GM12878 (cell line): ENCODE measurements around the gene SLC5A2. TPM values are rescaled to one million over a fixed set of nuclear protein-coding genes. Genes with fewer than 3 reads are reported as not detected.
A peak's percentile ranks its signal among the peaks of the same experiment; 100 is the strongest.

Source experiments
- CREB1 ChIP-seq: IDR thresholded peaks from 2 replicates; pipeline ENCODE4 v1.6.1; 2012; ENCODE audit warnings: low read depth, mild to moderate bottlenecking, inconsistent platforms
- CUX1 ChIP-seq: IDR thresholded peaks from 2 replicates; pipeline ENCODE4 v1.6.1; 2012; ENCODE audit warnings: improper control_type of control experiment, low read depth, low read length; ENCODE audit not compliant: insufficient replicate concordance
- FOXM1 ChIP-seq: IDR thresholded peaks from 2 replicates; pipeline ENCODE4 v1.6.1; 2012; ENCODE audit warnings: low read depth, mild to moderate bottlenecking, inconsistent platforms, low read length, moderate library complexity
- HSF1 ChIP-seq: fragments of 150-350 bp; IDR thresholded peaks from 2 replicates; pipeline ENCODE4 v1.6.1; 2014; ENCODE audit warnings: mild to moderate bottlenecking, low read depth, low read length
- IKZF1 ChIP-seq: fragments of 450-650 bp; conservative IDR thresholded peaks from 2 replicates; pipeline ENCODE4 v1.6.1; 2017; ENCODE audit warnings: antibody characterized with exemption, mild to moderate bottlenecking
- IRF5 ChIP-seq: fragments of 450-650 bp; IDR thresholded peaks from 2 replicates; pipeline ENCODE4 v1.6.1; 2017; ENCODE audit warnings: borderline replicate concordance
- MEF2B ChIP-seq: fragments of 450-650 bp; IDR thresholded peaks from 2 replicates; pipeline ENCODE4 v1.6.1; 2018; ENCODE audit warnings: mild to moderate bottlenecking, moderate library complexity; ENCODE audit not compliant: partially characterized antibody, poor library complexity, severe bottlenecking
- MTA2 ChIP-seq: fragments of 450-650 bp; IDR thresholded peaks from 2 replicates; pipeline ENCODE4 v1.6.1; 2016; ENCODE audit warnings: low read depth, mild to moderate bottlenecking, moderate library complexity
- NFIC ChIP-seq: IDR thresholded peaks from 2 replicates; pipeline ENCODE4 v1.6.1; 2012; ENCODE audit warnings: low read depth, mild to moderate bottlenecking, inconsistent platforms, low read length, moderate library complexity
- NFXL1 ChIP-seq: fragments of 450-650 bp; IDR thresholded peaks from 2 replicates; pipeline ENCODE4 v1.6.1; 2017; ENCODE audit warnings: antibody characterized with exemption, mild to moderate bottlenecking, borderline replicate concordance
- POLR2AphosphoS2 ChIP-seq: IDR thresholded peaks from 2 replicates; pipeline ENCODE4 v1.6.1; 2011; ENCODE audit warnings: low read depth, mild to moderate bottlenecking, low read length, improper control_type of control experiment, moderate library complexity
- PRDM15 ChIP-seq: fragments of 450-650 bp; formaldehyde crosslinking; IDR thresholded peaks from 2 replicates; pipeline ENCODE4 v1.4.0; 2020; ENCODE audit warnings: mild to moderate bottlenecking, moderate library complexity
- SMAD5 ChIP-seq: IDR thresholded peaks from 2 replicates; pipeline ENCODE4 v1.6.1; 2016; ENCODE audit warnings: antibody characterized with exemption, low read depth
- SMC3 ChIP-seq: IDR thresholded peaks from 2 replicates; pipeline ENCODE4 v1.6.1; 2011; ENCODE audit warnings: low read length, improper control_type of control experiment, borderline replicate concordance
- SPI1 ChIP-seq: IDR thresholded peaks from 2 replicates; pipeline ENCODE4 v1.6.1; 2011; ENCODE audit warnings: low read depth, mild to moderate bottlenecking, low read length, moderate library complexity, borderline replicate concordance; ENCODE audit not compliant: insufficient read depth
- polyA plus RNA-seq, 11 experiments: library from polyadenylated mRNA; depleted of rRNA in 4 of 11; unstranded in 6 of 11; stranded (reverse) in 5 of 11; fragments of >200 nt; fragmentation: Nextera tagmentation in 4 of 11; fragmentation: Illumina TruSeq in 1 of 11; extraction: Ambion mirVana in 4 of 11; extraction: Trizol in 1 of 11; gene quantifications; 1 replicate in 1 of 11; 2 replicates in 10 of 11; pipeline versions ENCODE4 v1.2.1 to v1.2.3, GENCODE V29; 2011 to 2016; ENCODE audit warnings: inconsistent platforms in 2 of 11, missing spikeins in 2 of 11, low read depth in 1 of 11
- total RNA-seq, 4 experiments: library from RNA; depleted of rRNA in 3 of 4; stranded (reverse); fragments of >200 nt in 3 of 4; fragmentation: Illumina TruSeq in 1 of 4; extraction: Trizol in 1 of 4; gene quantifications; 2 replicates each; pipeline versions ENCODE4 v1.2.1 to v1.2.3, GENCODE V29; 2013 to 2021

Gene SLC5A2
- total and polyA plus RNA-seq, 10 of the 15 experiments (the other 5 are each of a cell fraction or from before 2014, with no cell fraction given) = 3.6 to 4.8 (median 4.4) TPM; not detected in 6

GRCh38 chr16:31458844-31459686 lies 23.9 kb upstream of the SLC5A2 start, which contains the start of gene ARMC5 (continued):
- no peak for TF ChIP-seq CUX1
- TF ChIP-seq FOXM1 = no peak
- peak; percentile 81 for TF ChIP-seq SPI1
- no peak for TF ChIP-seq NFIC
- no peak for TF ChIP-seq MEF2B
- no peak for TF ChIP-seq MTA2
- peak; percentile 79 for TF ChIP-seq SMAD5
- no peak; the same call in 1 of the 2 replicates for TF ChIP-seq SMC3
- no peak for TF ChIP-seq NFXL1
- TF ChIP-seq PRDM15 (CRISPR knock-in tag) = no peak
- TF ChIP-seq POLR2AphosphoS2 = peak; percentile 93; the same call in 1 of the 2 replicates
- TF ChIP-seq CREB1 = peak; percentile 98
- TF ChIP-seq HSF1 = 0 out of 2 replicates have a peak, but pooled peaks have one; percentile 23
- peak; percentile 97 for TF ChIP-seq IKZF1
- TF ChIP-seq IRF5 = no peak
